A673 (cell line): ENCODE results near the gene NUP43. TPM values are rescaled to one million over a fixed set of nuclear protein-coding genes. Genes with fewer than 3 reads are reported as not detected.

Source experiments
- BruUV-seq: library from RNA; stranded (reverse); fragments of 400-500 nt; replicated peaks from 2 replicates; lab custom pipeline; 2021; lab: Mats Ljungman, UMichigan
- CTCF ChIA-PET: fragments of 300-600 bp; sonication (Branson Sonifier 250); formaldehyde crosslinking; loops from one replicate; lab custom pipeline; 2022; ENCODE audit warnings: antibody characterized with exemption; lab: Charles Lee
- POLR2A ChIA-PET: fragments of 300-600 bp; sonication (Branson Sonifier 250); formaldehyde crosslinking; loops from one replicate; lab custom pipeline; 2022; ENCODE audit warnings: antibody characterized with exemption; ENCODE audit not compliant: low non-redundant PET; lab: Charles Lee
- DNase-seq: peaks from one replicate; pipeline ENCODE4 v3.0.0-alpha.2; 2015; ENCODE audit warnings: low spot score
- H3K27ac ChIP-seq: fragments of 200-600 bp; sonication (generic); 2 replicates; pipeline ENCODE4 v1.5.1; 2016; ENCODE audit warnings: mixed run types, low read depth, mild to moderate bottlenecking, mixed read lengths, antibody characterized with exemption, low read length; ENCODE audit not compliant: poor library complexity, severe bottlenecking
- H3K27me3 ChIP-seq: fragments of 200-600 bp; sonication (generic); replicated peaks from 2 replicates; pipeline ENCODE4 v1.6.1; 2017; ENCODE audit warnings: mixed run types, low read depth, mild to moderate bottlenecking, mixed read lengths, antibody characterized with exemption, low read length; ENCODE audit not compliant: insufficient read depth, poor library complexity
- H3K36me3 ChIP-seq: fragments of 200-600 bp; sonication (generic); 2 replicates; pipeline ENCODE4 v1.6.1; 2016; ENCODE audit warnings: mixed run types, mild to moderate bottlenecking, mixed read lengths, antibody characterized with exemption, low read length; ENCODE audit not compliant: insufficient read depth, poor library complexity, severe bottlenecking
- H3K4me1 ChIP-seq: fragments of 200-600 bp; sonication (generic); 2 replicates; pipeline ENCODE4 v1.6.1; 2017; ENCODE audit warnings: mixed run types, mild to moderate bottlenecking, mixed read lengths, antibody characterized with exemption, low read length; ENCODE audit not compliant: insufficient read depth, poor library complexity, severe bottlenecking
- H3K4me3 ChIP-seq: fragments of 200-600 bp; sonication (generic); 2 replicates; pipeline ENCODE4 v1.5.1; 2016; ENCODE audit warnings: low read depth, mixed run types, mild to moderate bottlenecking, mixed read lengths, low read length; ENCODE audit not compliant: poor library complexity, severe bottlenecking
- H3K9me3 ChIP-seq: fragments of 200-600 bp; sonication (generic); 2 replicates; pipeline ENCODE4 v1.6.1; 2016; ENCODE audit warnings: mixed run types, low read depth, mild to moderate bottlenecking, mixed read lengths, antibody characterized with exemption, low read length; ENCODE audit not compliant: poor library complexity, severe bottlenecking
- EZH2 ChIP-seq: fragments of 200-600 bp; sonication (generic); IDR thresholded peaks from 2 replicates; pipeline ENCODE4 v1.6.1; 2017; ENCODE audit warnings: borderline replicate concordance, low read depth, mild to moderate bottlenecking, mixed read lengths, antibody characterized with exemption, low read length; ENCODE audit not compliant: poor library complexity, severe bottlenecking
- intact Hi-C: fragments of 100-400 bp; cut with micrococcal nuclease; formaldehyde crosslinking; loops from one replicate; pipeline ENCODE4 v1.10.0; 2022; ENCODE audit not compliant: unreplicated experiment
- total RNA-seq: library from RNA; stranded (reverse); gene quantifications from 2 replicates; pipeline ENCODE4 v1.2.3, GENCODE V29; 2021
- TF ChIP-seq, protein P1 (sequence below): fragments of 300-800, 200-600 bp; sonication (generic); conservative IDR thresholded peaks from 2 replicates; pipeline ENCODE4 v1.5.1; 2017; ENCODE audit warnings: low read depth, mild to moderate bottlenecking, antibody characterized with exemption, low read length, moderate library complexity, mixed read lengths

The NUP43 gene
- total RNA-seq, 1 experiment from 2014 or later: 88.5 TPM

GRCh38 chr6:149714442-149714841 lies 31.9 kb downstream of the NUP43 start:
- H3K36me3 ChIP-seq: peaks cover 3% of the 10 kb centered on the region
- no peaks in the 10 kb centered on the region for H3K9me3 ChIP-seq
- TF ChIP-seq EZH2: no peak
- TF ChIP-seq, protein P1, sequence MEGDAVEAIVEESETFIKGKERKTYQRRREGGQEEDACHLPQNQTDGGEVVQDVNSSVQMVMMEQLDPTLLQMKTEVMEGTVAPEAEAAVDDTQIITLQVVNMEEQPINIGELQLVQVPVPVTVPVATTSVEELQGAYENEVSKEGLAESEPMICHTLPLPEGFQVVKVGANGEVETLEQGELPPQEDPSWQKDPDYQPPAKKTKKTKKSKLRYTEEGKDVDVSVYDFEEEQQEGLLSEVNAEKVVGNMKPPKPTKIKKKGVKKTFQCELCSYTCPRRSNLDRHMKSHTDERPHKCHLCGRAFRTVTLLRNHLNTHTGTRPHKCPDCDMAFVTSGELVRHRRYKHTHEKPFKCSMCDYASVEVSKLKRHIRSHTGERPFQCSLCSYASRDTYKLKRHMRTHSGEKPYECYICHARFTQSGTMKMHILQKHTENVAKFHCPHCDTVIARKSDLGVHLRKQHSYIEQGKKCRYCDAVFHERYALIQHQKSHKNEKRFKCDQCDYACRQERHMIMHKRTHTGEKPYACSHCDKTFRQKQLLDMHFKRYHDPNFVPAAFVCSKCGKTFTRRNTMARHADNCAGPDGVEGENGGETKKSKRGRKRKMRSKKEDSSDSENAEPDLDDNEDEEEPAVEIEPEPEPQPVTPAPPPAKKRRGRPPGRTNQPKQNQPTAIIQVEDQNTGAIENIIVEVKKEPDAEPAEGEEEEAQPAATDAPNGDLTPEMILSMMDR: no peak
- no peak overlapping the region for H3K27ac ChIP-seq
- no peak overlapping the region for H3K4me3 ChIP-seq
- no peaks in the 10 kb centered on the region for H3K27me3 ChIP-seq
- H3K4me1 ChIP-seq: peaks cover 8% of the 10 kb centered on the region
- CTCF ChIA-PET: no interaction called here
- DNase-seq: no peak
- intact Hi-C loops: loop anchor here (10.0 kb wide), 1 partner anchor 150 kb away; the partner anchor contains the start of gene GINM1
- POLR2A ChIA-PET: interaction anchor here (0.5 kb wide), 1 partner anchor 340 kb away, joined by 14 read pairs; no protein-coding TSS in a partner anchor
- no TSS peak for BruUV-seq

DNA sequence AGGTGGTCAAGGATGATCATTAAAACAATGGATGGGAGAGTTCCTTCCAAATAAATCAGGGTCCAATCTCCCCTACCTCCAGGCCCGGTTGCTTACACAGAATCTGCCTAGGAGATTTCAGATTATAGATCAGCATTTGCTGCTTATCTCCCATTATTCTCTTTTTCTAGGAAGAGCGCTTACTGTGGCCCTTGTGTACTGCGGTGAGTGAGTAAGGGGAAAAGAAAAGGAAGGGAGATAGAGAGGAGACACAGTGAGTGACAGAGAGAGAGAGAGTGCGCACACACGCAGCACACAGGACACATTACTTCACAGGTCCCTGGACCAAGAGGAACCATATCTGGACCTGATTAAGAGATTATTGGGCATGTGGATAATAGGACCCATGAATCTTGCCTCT lies 34.6 kb downstream of the NUP43 start:
- no peak for TF ChIP-seq EZH2
- TF ChIP-seq, protein P1: no peak
- intact Hi-C loops: loop anchor here (10.0 kb wide), 1 partner anchor 147 kb away; the partner anchor contains the start of gene GINM1
- no TSS peak for BruUV-seq
- ChIA-PET POLR2A (no interaction called here), CTCF (no interaction called here)
- no peaks in the 10 kb centered on the region for H3K27me3 ChIP-seq
- H3K4me3 ChIP-seq: no peak overlapping the region
- no peaks in the 10 kb centered on the region for H3K9me3 ChIP-seq
- DNase-seq: no peak
- peaks cover 8% of the 10 kb centered on the region for H3K4me1 ChIP-seq
- H3K27ac ChIP-seq: no peak overlapping the region
- peaks cover 3% of the 10 kb centered on the region for H3K36me3 ChIP-seq

DNA sequence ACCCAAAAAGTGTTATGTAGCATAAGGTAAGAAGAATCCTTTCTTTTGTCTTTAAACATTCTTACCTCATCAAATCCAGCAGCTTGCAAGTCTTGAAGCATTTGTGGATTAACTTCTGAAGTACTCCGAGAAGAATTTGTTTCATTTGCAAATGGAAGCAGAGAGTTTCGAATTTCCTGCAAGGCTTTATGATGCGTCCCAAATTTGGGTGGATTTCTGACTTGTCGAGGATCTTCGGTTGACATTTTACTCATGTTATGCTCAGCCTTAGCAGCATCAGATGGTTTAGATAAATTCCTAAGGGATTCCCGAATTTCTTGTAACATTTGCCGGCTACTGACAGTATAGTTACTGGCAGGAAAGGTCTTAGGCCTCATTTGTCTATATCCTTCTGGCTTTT lies 44.6 kb downstream of the NUP43 start:
- H3K27ac ChIP-seq: no peak overlapping the region

More for the DNA sequence above, 44.6 kb downstream of the NUP43 start:
- no peaks in the 10 kb centered on the region for H3K27me3 ChIP-seq
- no peaks in the 10 kb centered on the region for H3K4me1 ChIP-seq
- BruUV-seq: no TSS peak
- H3K36me3 ChIP-seq: peaks cover 17% of the 10 kb centered on the region
- ChIA-PET CTCF (no interaction called here), POLR2A (no interaction called here)
- TF ChIP-seq, protein P1: no peak
- no peak for TF ChIP-seq EZH2
- no peaks in the 10 kb centered on the region for H3K9me3 ChIP-seq
- no peak for DNase-seq
- intact Hi-C loops: no loop called here
- H3K4me3 ChIP-seq: no peak overlapping the region
